GM10248 (cell line): ENCODE results near the gene RTN4R.
"Not testable (repeated sequence)": the region's sequence is repeated elsewhere in the genome, so short reads cannot be mapped to it uniquely, and the experiment has no call there.

Source experiments
- CTCF ChIA-PET: fragments of 300-600 bp; sonication (Branson Sonifier 250); formaldehyde crosslinking; extraction: SDS; loops from one replicate; lab custom pipeline; 2021; ENCODE audit warnings: antibody characterized with exemption; lab: Yijun Ruan, JAX
- POLR2A ChIA-PET: fragments of 350-650 bp; sonication (Branson Sonifier 250); formaldehyde crosslinking; extraction: SDS; loops from one replicate; lab custom pipeline; 2020; ENCODE audit warnings: antibody characterized with exemption; lab: Yijun Ruan, JAX
- DNase-seq: peaks from one replicate; pipeline ENCODE4 v3.0.0; 2012; ENCODE audit errors: extremely low spot score
- TF ChIP-seq, protein P1 (sequence below): IDR thresholded peaks from 2 replicates; pipeline ENCODE4 v1.5.1; 2012; ENCODE audit warnings: mild to moderate bottlenecking, low read depth; ENCODE audit errors: extremely low read depth, missing control alignments, control extremely low read depth

The RTN4R gene

DNA sequence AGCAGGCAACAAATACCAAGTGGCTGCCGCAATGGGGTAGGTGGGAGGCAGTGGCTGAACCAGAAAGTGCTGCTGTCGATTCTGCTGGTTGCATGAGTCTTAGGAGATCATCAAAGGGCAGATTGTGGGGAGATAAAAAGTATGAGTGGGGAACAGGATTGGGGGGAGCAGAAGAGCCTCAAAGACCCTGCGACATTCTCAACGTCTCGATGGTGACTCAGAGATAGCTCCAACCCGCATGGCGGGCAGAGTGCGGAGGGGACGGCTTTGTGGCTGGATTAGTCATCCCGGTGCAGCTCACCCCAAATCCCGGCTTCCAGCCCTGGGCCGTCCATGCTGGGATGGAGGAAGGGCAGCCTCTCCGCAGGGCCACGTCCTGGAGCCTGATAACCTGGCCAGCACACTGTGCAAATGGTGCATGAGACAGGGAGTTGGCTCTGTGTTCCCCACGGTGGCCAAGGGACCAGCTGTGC lies 11.6 kb upstream of the RTN4R start:
- no peak for DNase-seq
- ChIA-PET POLR2A (no interaction called here), CTCF (no interaction called here)
- TF ChIP-seq, protein P1, sequence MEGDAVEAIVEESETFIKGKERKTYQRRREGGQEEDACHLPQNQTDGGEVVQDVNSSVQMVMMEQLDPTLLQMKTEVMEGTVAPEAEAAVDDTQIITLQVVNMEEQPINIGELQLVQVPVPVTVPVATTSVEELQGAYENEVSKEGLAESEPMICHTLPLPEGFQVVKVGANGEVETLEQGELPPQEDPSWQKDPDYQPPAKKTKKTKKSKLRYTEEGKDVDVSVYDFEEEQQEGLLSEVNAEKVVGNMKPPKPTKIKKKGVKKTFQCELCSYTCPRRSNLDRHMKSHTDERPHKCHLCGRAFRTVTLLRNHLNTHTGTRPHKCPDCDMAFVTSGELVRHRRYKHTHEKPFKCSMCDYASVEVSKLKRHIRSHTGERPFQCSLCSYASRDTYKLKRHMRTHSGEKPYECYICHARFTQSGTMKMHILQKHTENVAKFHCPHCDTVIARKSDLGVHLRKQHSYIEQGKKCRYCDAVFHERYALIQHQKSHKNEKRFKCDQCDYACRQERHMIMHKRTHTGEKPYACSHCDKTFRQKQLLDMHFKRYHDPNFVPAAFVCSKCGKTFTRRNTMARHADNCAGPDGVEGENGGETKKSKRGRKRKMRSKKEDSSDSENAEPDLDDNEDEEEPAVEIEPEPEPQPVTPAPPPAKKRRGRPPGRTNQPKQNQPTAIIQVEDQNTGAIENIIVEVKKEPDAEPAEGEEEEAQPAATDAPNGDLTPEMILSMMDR = no peak

- CTCF ChIA-PET, DNase-seq, POLR2A ChIA-PET: not testable (repeated sequence)
Observed at GRCh38 chr22:20278726-20279490, 10.8 kb upstream of the RTN4R start.

- DNase-seq, CTCF ChIA-PET, POLR2A ChIA-PET: not testable (repeated sequence)
Observed at GRCh38 chr22:20277936-20278635, 10.0 kb upstream of the RTN4R start.

- TF ChIP-seq, protein P1 = no peak
- ChIA-PET CTCF (no interaction called here), POLR2A (no interaction called here)
- no peak for DNase-seq
Observed at GRCh38 chr22:20276468-20276867, 8.3 kb upstream of the RTN4R start.

- TF ChIP-seq, protein P1 = no peak
- POLR2A ChIA-PET = no interaction called here
- CTCF ChIA-PET = no interaction called here
- no peak for DNase-seq
Observed at GRCh38 chr22:20275836-20276235, 7.7 kb upstream of the RTN4R start.

GRCh38 chr22:20275325-20275724 lies 7.2 kb upstream of the RTN4R start:
- POLR2A ChIA-PET, CTCF ChIA-PET: not testable (repeated sequence)

GRCh38 chr22:20274374-20274773 lies 6.3 kb upstream of the RTN4R start:
- CTCF ChIA-PET, DNase-seq, POLR2A ChIA-PET: not testable (repeated sequence)

More at GRCh38 chr22:20275325-20275724, 7.2 kb upstream of the RTN4R start:
- DNase-seq = not testable (repeated sequence)

DNA sequence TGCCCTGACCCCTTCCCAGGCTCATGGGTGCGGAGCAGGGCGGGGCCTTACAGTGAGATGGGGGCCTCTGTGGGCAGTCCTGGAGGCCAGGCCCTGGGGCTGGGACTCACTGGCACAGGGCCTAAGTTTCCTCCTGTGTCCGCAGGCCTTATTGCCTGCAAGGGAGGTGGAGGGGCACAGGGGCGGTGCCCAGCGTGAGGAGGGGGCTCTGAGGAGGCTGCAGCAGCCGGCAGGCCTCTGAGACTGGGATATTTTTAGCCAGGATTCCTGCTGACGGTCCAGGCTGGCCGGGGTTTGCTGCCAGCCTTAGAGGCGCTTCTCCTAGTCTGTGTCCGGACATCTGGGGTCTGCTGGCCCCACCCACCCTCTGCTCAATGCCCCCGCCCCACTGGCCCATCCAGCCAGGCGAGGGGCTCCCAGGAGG lies 5.7 kb upstream of the RTN4R start:
- ChIA-PET CTCF (no interaction called here), POLR2A (no interaction called here)
- no peak for DNase-seq
- TF ChIP-seq, protein P1 = no peak
